Astrocyte (in vitro differentiated cells and primary cell): Measurements from ENCODE around the gene PLK2.

Experiments used
- CTCF ChIP-seq: IDR thresholded peaks from 2 replicates; pipeline ENCODE4 v1.5.1; 2011; ENCODE audit warnings: low read depth, mild to moderate bottlenecking, inconsistent platforms, low read length, moderate library complexity; ENCODE audit not compliant: insufficient read depth
- EZH2 ChIP-seq: IDR thresholded peaks from 2 replicates; pipeline ENCODE4 v1.6.1; 2012; ENCODE audit warnings: mild to moderate bottlenecking, low read length, inconsistent platforms; ENCODE audit not compliant: insufficient read depth

DNA sequence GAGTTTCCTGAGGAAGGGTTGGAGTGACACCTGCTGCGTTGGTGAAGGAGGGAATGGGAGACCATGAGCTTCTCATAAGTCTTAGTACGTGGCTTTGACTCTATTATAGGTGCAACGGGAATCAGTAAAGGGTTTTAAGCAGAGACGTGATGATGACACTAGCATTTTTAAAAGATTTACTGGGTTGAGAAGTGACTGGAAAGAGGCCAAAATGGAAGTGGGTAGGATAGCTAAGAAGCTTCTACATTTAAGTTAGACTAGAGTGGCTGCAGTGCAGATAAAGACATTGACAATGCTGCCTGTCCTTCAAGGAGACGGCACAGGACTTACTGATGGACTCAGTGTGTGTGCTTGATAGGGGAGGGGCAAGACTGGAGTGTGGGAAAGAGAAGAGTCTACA, 37.5 kb upstream of the PLK2 start:
- TF ChIP-seq EZH2, result no peak
- TF ChIP-seq CTCF, result no peak
